Glomerular endothelial cell (primary cell): ENCODE results near the gene PURA. TPM values are rescaled to one million over a fixed set of nuclear protein-coding genes. Genes with fewer than 3 reads are reported as not detected.

Experiments
- DNase-seq: peaks from one replicate; pipeline ENCODE4 v3.0.0-alpha.2; 2011; ENCODE audit warnings: low read depth, low spot score; ENCODE audit errors: extremely low read depth
- total RNA-seq: library from RNA; depleted of rRNA; stranded (reverse); fragments of >200 nt; gene quantifications from 2 replicates; pipeline ENCODE4 v1.2.3, GENCODE V29; 2015

The PURA gene
- 7.0 and 11.7 TPM in 2 replicates for total RNA-seq

DNA sequence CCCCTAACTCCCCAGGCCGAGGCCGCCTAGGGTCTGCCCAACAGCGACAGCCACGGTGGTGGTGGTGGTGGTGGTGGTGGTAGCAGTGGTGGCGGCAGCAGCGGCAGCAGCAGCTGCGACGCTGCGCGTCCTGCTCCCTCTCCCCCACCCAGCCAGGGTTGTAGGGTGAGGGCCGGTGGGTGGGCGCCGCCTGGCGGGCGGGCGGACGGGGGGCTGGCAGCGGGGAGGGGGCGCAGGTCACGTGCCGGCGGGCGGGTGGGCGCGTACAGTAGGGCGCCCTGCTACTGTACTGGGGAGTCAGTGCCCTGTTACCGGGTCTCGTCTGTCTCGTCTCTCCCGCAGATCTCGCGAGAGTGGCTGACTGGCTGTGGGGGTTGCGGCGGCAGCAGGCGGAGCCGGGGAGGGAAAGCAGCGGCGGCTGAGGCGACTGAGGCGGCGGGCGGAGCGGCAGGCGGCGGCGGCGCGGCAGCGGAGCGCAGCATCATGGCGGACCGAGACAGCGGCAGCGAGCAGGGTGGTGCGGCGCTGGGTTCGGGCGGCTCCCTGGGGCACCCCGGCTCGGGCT is at the start of gene PURA:
PURA (plus strand) TSS at position 411 of the 565 bp plus-strand sequence; CDS start at position 484, 73 bp downstream.
- peak; percentile 41 for DNase-seq

DNA sequence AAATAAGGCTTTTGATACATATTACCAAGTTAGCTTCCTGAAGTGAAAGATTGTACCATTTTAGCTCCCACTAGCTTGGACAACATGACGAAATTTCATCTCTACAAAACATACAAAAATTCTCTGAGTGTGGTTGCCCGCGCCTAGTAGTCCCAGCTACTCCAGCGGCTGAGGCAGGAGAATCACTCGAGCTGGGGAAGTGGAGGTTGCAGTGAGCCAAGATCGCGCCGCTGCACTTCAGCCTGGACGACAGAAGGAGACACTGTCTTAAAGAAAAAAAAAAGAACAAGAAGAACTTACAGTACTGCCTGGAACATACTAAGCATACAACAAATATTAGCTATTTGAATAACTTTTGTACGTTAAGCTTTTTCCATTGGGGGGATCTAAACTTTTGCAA is 41.1 kb upstream of the PURA start:
- no peak for DNase-seq

DNA sequence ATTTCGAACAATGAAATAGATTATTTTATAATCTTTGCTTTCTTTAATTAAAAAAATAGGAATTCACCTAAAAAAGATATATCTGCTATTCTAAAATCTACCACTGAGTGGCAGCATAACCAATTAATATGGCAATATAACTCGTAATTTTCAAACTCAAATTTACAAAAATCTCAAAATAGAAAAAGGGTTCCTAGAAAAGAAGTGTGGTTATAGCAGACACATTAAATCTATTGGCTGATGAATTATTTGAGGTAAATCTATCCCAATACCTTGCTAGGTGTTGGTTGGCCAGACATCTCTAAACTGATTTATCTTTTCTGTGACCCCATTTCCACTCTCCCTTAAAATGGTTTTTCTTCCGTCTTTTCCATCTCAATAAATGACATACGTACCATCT is 40.6 kb upstream of the PURA start:
- DNase-seq: no peak

DNA sequence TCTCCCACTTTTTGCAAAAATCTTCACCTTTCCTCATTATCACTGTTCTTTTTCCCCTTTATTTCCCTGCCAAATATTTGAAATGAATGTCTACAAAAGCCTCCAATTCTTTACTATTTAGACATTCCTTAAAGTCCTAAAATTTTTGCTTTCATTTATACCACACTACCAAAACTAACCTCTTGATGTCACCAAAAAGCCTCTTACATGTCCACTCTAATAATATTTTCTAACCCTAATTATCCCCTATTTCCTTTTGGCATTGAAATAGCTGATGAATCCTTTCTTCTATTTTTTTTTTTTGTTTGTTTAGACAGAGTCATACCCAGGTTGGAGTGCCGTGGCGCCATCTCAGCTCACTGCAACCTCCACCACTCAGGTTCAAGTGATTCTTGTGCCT is 38.5 kb upstream of the PURA start:
- DNase-seq: no peak

DNA sequence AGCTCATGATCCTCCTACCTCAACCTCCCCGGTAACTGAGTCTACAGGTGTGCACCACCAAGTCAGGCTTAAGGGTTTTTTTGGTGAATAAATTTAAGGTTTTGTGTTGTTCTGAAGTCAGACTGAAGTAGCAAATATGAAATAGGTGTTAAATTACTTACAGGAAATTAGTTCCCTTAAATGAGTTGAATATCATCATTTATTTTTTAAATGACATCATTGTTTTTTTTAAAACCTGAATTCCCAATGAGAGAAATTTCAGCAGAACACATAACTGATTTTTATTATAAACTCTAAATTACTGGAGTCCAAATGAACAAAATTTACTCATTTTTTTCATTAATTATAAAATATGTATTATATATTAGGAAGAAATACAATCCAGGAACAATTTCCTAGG is 37.8 kb upstream of the PURA start:
- no peak for DNase-seq

DNA sequence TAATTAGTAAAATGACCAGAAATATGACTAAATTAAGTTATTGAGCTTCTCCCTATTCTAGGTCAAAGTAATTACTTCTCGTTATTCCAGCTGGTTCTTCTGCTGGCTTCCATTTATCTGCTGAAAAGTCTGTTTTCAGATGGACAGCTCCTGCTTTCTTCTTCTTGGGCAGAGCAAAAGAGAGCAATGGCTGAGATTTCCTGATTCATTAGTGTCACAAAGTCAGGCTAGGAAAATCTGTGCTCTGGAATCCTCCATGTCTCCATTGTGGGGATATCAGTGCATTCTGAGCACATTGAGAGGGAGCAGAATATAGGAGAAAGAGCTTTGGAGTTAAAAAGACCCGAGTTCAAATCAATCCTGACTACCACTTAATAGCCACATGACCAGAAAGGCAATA is 37.1 kb upstream of the PURA start:
- no peak for DNase-seq

DNA sequence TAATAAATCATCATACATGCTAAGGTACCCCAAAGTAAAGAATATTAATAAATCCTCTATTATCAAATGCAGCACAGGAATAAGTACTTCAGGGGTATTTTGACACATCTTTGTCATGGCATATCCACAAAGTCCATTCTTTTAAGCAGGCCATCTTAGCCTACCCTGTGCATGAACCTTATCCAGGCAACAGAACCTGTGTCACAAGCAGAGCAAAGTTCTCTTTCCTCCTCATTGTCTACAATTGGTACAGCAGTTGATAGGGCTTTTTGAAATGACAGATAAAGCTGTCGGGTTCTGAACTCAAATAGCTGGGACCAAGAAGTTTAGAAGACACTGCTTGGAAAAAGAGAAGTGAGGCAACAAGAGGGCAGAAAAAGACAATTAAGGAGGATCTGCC is 30.8 kb upstream of the PURA start:
- no peak for DNase-seq

DNA sequence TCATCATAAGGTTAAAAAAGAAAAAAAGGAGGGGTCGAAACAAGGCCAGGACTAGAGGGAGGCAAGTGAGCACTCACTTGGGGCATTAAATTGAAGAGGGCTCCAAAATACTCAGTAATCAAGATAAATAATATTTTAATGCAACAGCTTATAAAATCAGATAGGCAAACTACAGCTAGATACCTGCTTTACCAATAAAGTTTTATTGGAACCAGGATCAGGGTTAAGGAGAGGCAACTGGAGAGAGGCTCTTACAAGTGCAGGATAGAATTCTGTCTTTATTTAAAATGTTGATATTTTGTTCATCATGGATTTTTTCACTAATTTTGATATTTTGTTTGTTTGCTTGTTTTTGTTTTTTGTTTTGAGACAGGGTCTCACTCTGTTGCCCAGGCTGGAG is 30.3 kb upstream of the PURA start:
- DNase-seq: no peak

DNA sequence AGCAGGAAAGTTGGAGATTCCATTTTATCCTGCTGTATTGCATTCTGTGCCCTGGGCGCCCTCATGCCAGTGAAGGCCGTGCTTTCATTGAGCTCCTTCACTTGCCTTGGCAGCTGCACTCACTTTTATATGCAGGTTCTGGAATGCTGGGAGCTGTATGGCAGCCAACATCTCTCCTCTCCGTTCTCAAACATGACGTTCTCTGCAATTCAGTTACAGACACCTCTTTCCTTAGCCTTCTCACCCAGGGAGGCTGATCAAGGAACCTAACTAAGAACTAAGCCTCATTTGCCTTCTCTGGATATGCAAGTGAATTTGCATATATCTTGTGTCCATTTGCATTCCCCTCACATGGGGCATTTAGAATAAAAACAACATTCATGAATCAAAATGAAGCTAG is 29.4 kb upstream of the PURA start:
- DNase-seq: no peak

DNA sequence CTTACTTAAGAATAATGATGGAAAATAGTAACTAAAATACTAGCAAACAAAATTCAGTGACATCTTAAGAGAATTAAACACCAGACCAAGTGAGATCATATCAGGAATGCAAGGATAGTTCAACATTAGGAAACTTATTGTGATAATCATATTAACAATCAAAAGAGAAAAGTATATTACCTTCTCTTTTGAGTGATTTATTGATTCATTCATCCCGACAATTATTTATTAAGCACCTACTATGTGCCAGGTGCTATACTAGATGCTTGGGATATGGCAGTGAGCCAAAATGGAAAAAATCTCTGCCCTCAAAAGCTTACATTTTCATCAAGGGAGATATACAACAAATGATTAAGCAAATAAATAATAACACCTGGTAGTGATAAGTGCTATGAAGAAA is 23.7 kb upstream of the PURA start:
- no peak for DNase-seq

DNA sequence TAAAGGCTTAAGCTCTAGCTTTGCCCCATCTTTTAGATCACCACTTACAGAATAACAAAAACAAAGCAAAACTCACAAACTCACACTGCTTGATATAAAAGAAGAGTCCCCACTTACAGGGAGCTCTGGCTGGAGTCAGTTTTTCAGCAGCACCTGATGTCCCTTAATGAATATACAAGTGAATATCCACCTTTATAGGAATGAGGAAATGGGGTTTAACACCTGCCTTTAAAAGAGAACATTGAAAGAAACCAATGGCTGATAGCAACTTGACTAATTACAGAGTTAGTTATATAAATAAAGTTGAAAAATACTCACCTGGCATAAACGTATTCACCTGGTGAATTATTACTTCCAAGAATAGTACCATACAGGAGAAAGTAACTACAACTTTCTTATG is 20.7 kb upstream of the PURA start:
- no peak for DNase-seq

DNA sequence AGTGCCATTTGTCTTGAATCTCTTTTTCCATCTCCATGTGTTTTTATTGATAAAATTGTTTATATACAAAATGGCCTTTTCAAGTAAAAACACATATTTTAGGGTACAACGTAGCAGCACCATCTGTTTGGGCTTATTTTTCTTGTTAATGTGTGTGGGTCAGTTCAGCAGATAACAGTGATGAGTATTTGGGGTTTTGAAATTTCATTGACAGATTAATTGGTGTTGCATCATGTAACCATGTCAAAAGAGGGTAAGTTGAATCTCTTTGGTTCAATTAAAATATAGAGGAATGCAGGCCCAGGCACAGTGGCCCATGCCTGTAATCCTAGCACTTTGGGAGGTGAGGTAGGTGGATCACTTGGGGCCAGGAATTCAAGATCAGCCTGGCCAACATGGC is 20.0 kb upstream of the PURA start:
- DNase-seq: no peak

DNA sequence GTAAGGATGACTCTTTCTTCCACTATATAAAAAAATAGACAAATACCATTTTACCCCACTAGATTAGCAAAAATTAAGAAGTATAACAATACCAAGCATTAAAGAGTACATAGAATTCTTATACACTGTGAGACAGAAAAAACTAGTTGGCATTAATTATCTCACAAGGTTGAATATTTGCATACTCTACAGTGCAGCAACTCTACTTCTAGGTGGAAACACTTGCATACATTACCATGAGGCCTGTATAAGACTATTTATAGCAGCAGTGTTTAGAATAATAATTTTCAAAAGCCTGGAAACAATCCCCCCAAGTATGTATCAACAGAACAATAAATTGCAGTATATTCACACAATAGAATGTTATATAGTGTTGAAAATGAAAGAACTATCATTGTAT is 19.0 kb upstream of the PURA start:
- no peak for DNase-seq

DNA sequence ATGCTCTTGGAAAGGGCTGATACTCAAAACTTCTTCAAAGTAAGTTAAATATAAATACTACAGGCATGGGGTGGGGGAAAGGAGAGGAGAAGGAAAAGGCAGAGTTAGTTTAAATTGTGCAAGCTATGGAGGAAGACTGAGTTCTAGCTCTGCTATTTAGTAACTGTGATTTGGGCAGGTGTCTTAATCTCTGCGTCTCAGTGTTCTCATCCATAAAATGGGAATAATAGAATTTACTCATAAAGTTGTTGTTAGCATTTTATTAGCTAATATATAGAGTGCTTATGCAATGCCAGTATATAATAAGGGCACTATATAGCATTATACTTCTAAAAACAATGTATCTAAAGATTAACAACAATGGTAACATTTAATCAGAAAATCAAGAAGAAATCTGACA is 12.7 kb upstream of the PURA start:
- DNase-seq: no peak

DNA sequence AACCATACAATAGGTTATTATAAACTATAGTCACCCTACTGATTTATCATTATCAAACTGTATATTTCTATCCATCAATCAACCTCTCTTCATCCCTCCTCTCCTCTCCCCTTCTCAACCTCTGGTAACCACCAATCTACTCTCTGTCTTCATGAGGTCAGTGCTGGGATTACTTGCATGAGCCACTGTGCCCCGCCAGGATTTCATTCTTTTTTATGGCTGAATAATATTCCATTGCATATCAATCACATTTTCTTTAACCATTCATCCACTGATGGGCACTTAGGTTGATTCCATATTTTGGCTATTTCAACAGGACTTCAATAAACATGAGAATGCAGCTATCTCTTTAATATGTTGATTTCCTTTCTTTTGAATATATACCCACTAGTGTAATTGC is 10.8 kb upstream of the PURA start:
- no peak for DNase-seq

DNA sequence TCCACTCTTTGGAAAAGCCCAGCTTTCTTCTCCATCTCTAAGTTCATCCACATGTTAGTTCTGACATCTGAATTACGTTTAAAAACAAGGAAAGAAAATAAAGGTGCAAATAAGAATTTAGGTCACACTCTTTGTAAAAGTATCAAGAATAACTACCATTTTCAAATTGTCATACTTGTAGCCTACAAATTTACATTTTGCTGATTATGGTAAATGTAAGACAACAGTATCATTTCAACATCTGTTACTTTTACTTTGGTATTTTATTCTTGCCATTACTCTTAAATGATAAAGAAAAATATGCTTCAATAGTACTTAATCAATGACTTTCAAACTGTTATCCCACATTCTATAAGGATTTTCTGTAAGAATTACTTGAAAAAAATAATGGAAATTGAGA is 9.8 kb upstream of the PURA start:
- no peak for DNase-seq

DNA sequence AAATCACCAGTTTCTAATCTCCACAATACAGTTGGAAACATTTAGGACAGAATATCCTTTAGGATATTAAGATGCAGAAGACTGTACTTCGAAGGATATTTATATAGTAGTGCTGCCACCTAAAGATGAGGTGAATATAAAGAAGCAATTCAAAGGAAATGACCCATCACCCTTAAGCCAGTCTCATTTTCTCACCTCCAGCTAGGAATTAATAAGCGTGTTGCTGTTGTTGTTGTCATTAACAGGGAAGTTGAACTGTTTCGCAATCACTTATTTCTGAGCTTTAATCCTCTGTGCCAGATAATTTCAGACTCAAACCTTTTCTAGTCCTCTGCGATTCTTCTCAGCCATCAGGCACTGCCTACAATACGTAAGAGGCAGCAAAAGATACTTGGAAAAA is 7.8 kb upstream of the PURA start:
- DNase-seq: no peak

DNA sequence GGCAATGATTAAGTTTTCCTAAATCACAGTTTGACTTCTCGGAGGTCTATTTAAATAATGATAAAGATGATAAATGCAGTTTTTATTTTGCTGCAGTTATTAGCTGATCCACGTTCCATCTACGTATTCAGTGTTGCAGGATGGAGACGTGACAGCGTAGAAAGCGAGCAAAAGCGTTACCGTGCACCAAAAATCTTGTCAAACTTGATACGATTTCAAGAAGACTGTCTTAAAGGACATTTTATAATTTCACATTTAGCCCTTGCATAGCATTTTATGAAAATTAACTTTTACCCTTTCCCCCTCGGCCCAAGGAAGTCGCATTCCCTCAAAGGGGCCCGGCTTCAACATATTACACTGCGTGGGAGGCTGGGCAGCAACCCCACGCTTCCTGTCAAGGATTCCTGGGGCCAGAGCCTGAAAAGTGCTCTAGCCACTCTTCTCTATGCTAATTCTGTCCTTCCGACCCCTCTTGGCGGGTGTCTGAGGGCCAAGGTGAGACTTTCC is 7.1 kb upstream of the PURA start:
- DNase-seq: no peak

DNA sequence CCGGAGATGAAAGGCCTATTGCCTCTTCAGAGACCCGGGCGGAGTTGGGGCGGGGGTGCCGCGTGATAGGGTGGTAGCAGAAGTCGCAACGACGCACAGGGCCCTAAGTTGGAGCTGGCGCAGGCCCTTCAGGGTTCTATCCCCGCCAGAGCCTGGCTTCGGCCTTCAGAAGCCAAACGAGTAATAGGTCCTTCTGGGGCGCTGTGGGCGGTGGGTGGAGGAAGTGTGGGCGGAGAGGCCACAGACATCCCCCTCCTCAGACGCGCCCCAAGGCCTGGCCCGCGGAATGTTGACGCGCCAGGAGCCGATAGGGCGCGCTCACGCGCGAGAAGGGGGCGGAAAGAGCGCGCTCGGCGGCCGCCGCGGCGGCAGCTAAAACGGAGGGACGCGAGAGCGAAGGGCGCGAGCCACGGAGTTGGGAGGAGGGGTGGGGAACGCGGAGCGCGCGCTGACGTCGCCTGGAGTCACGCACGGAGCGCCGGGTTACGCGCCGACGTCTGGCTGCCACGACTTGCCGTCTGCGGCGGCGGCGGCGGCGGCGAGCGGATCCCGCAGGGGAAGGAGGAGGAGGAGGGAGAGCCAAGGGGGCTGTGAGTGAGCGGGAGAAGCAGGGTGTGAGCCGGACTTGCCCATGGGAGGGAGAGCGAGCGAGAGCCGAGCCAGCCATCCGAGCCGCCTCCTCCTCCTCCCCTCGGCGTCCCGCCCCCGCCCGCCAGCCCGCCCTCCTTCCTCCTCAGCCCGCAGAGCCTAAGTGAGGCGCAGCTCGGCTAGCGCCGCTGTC is 6.4 kb upstream of the PURA start:
- peak; percentile 37 for DNase-seq

DNA sequence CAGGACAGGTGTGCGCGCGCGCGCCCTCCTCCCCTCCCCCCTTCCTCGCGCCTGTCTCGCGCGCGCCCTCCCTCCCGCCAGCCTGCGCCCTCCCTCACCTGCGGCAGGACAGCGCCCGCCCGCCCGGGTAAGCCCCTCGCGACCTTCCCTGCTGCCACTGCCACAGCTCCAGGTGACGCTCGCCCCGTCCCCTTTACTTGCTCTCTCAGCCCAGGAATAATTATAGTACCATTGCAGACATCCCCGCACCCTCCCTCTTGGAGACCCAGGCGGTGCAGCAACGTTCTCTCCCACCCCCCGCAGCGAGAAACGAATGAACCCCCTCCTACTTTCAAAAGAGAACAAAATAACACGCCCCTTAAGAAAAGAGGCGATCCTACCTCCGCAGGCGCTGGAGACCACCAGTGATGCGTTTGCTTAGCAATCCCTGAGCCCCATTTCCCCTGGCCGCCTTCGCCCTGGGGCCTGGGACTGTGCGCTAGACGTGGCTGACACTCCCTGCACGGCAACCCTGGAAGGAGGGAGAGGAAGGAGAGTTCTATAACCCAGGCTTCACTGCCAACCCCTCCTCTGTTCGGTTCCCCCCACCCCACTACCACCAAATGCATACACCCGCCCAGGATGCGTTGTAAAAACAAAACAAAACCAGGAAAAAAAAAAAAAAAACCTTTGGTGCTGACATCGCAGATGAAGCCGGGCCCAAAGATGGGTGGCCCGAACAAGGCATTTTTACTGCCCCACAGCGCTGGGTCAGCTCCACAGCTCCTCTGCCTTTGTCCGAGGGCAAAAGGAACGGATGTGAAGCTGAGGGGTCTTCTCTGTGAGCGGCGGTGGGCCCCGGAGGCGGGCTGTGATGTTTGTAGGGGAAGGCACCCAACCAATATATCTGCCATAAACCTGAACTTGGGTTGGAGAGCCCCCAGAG is 5.6 kb upstream of the PURA start:
- no peak for DNase-seq

DNA sequence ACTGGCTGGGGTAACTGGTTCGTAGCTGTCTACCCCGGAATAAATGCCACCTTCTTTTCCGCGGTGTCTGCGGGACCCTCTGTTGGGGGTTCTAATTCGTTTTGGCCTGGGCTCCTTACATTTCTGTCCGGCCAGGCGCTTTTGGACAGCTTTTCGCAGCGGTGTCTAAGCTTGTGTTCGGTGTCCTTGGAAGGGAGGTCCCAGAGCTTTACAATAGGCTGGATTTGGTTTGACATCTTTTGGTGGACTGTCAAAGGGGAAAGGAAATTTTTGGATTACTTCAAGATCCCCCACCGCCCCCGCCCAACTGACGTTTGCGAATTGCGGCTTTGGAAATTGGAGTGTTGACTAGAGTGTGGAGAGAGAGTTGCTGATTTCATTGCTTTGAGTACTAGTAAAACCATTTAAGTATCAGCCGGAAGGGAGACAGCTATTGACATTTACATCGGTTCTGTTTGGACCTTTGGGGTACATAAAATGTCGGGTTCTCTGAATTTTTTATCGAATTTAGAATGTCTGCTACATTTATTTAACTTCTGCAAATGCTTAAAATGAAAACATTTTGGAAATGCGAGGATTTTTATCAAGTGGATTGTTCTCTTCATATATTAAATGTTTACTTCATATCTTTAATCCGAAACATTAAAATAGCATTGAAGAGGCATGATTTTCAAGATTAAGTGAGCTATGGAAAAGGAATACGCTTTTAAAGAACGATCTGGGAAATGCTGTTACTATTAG is 4.7 kb upstream of the PURA start:
- DNase-seq: no peak
